ENCODE measurements around the gene LRMDA.

Gene LRMDA

GRCh38 chr10:75929630-75930161 is 498.3 kb downstream of the LRMDA start:
- Histone ChIP-seq H3K4me1 (ENCODE audit: control insufficient read depth, low read depth, low read length) (peaks cover 2% of the 10 kb centered on the region), H3K9me3 (ENCODE audit: control insufficient read depth, low read depth, low read length) (no peaks in the 10 kb centered on the region), H3K27ac (ENCODE audit: low read length) (no peak overlapping the region), H3K9ac (ENCODE audit: low read length) (no peak overlapping the region), H3K36me3 (ENCODE audit: control insufficient read depth, low read depth, low read length) (no peaks in the 10 kb centered on the region), H3K27me3 (ENCODE audit: control insufficient read depth, insufficient read depth, low read length) (no peaks in the 10 kb centered on the region), H3K4me3 (ENCODE audit: low read length) (no peak overlapping the region)

GRCh38 chr10:75932921-75933320 is 501.5 kb downstream of the LRMDA start:
- Histone ChIP-seq H3K27ac (ENCODE audit: low read length) (no peak overlapping the region), H3K9ac (ENCODE audit: low read length) (no peak overlapping the region), H3K4me1 (ENCODE audit: control insufficient read depth, low read depth, low read length) (no peaks in the 10 kb centered on the region)

GRCh38 chr10:75935240-75935639 is 503.8 kb downstream of the LRMDA start:
- no peak overlapping the region for H3K4me3 ChIP-seq (ENCODE audit: low read length)
- H3K9me3 ChIP-seq (ENCODE audit: control insufficient read depth, low read depth, low read length), result no peaks in the 10 kb centered on the region
- H3K27me3 ChIP-seq (ENCODE audit: control insufficient read depth, insufficient read depth, low read length), result no peaks in the 10 kb centered on the region
- H3K27ac ChIP-seq (ENCODE audit: low read length), result no peak overlapping the region
- H3K4me1 ChIP-seq (ENCODE audit: control insufficient read depth, low read depth, low read length), result no peaks in the 10 kb centered on the region
- no peaks in the 10 kb centered on the region for H3K36me3 ChIP-seq (ENCODE audit: control insufficient read depth, low read depth, low read length)
- no peak overlapping the region for H3K9ac ChIP-seq (ENCODE audit: low read length)

More at GRCh38 chr10:75932921-75933320, 501.5 kb downstream of the LRMDA start:
- Histone ChIP-seq H3K4me3 (ENCODE audit: low read length) (no peak overlapping the region), H3K27me3 (ENCODE audit: control insufficient read depth, insufficient read depth, low read length) (no peaks in the 10 kb centered on the region), H3K36me3 (ENCODE audit: control insufficient read depth, low read depth, low read length) (no peaks in the 10 kb centered on the region), H3K9me3 (ENCODE audit: control insufficient read depth, low read depth, low read length) (no peaks in the 10 kb centered on the region)

- Histone ChIP-seq H3K27ac (ENCODE audit: low read length) (no peak overlapping the region), H3K4me1 (ENCODE audit: control insufficient read depth, low read depth, low read length) (no peaks in the 10 kb centered on the region), H3K9ac (ENCODE audit: low read length) (no peak overlapping the region), H3K27me3 (ENCODE audit: control insufficient read depth, insufficient read depth, low read length) (no peaks in the 10 kb centered on the region), H3K36me3 (ENCODE audit: control insufficient read depth, low read depth, low read length) (no peaks in the 10 kb centered on the region), H3K9me3 (ENCODE audit: control insufficient read depth, low read depth, low read length) (no peaks in the 10 kb centered on the region), H3K4me3 (ENCODE audit: low read length) (no peak overlapping the region)
Measured at GRCh38 chr10:75935650-75936400, 504.4 kb downstream of the LRMDA start.

GRCh38 chr10:75936841-75937240 is 505.4 kb downstream of the LRMDA start:
- no peaks in the 10 kb centered on the region for H3K9me3 ChIP-seq (ENCODE audit: control insufficient read depth, low read depth, low read length)
- no peak overlapping the region for H3K4me3 ChIP-seq (ENCODE audit: low read length)

GRCh38 chr10:75937823-75938222 is 506.4 kb downstream of the LRMDA start:
- H3K4me3 ChIP-seq (ENCODE audit: low read length), result no peak overlapping the region
- no peaks in the 10 kb centered on the region for H3K4me1 ChIP-seq (ENCODE audit: control insufficient read depth, low read depth, low read length)
- H3K27me3 ChIP-seq (ENCODE audit: control insufficient read depth, insufficient read depth, low read length), result no peaks in the 10 kb centered on the region
- H3K9ac ChIP-seq (ENCODE audit: low read length), result no peak overlapping the region
- no peak overlapping the region for H3K27ac ChIP-seq (ENCODE audit: low read length)
- H3K9me3 ChIP-seq (ENCODE audit: control insufficient read depth, low read depth, low read length), result no peaks in the 10 kb centered on the region
- H3K36me3 ChIP-seq (ENCODE audit: control insufficient read depth, low read depth, low read length), result no peaks in the 10 kb centered on the region

More at GRCh38 chr10:75936841-75937240, 505.4 kb downstream of the LRMDA start:
- Histone ChIP-seq H3K27ac (ENCODE audit: low read length) (no peak overlapping the region), H3K27me3 (ENCODE audit: control insufficient read depth, insufficient read depth, low read length) (no peaks in the 10 kb centered on the region), H3K36me3 (ENCODE audit: control insufficient read depth, low read depth, low read length) (no peaks in the 10 kb centered on the region), H3K4me1 (ENCODE audit: control insufficient read depth, low read depth, low read length) (no peaks in the 10 kb centered on the region), H3K9ac (ENCODE audit: low read length) (no peak overlapping the region)

- Histone ChIP-seq H3K36me3 (ENCODE audit: control insufficient read depth, low read depth, low read length) (no peaks in the 10 kb centered on the region), H3K4me3 (ENCODE audit: low read length) (no peak overlapping the region), H3K4me1 (ENCODE audit: control insufficient read depth, low read depth, low read length) (no peaks in the 10 kb centered on the region), H3K9me3 (ENCODE audit: control insufficient read depth, low read depth, low read length) (no peaks in the 10 kb centered on the region), H3K9ac (ENCODE audit: low read length) (no peak overlapping the region), H3K27me3 (ENCODE audit: control insufficient read depth, insufficient read depth, low read length) (no peaks in the 10 kb centered on the region), H3K27ac (ENCODE audit: low read length) (no peak overlapping the region)
Measured at GRCh38 chr10:75938380-75939122, 507.1 kb downstream of the LRMDA start.

- Histone ChIP-seq H3K36me3 (ENCODE audit: control insufficient read depth, low read depth, low read length) (no peaks in the 10 kb centered on the region), H3K27ac (ENCODE audit: low read length) (no peak overlapping the region), H3K9me3 (ENCODE audit: control insufficient read depth, low read depth, low read length) (no peaks in the 10 kb centered on the region), H3K27me3 (ENCODE audit: control insufficient read depth, insufficient read depth, low read length) (no peaks in the 10 kb centered on the region), H3K4me1 (ENCODE audit: control insufficient read depth, low read depth, low read length) (no peaks in the 10 kb centered on the region), H3K4me3 (ENCODE audit: low read length) (no peak overlapping the region), H3K9ac (ENCODE audit: low read length) (no peak overlapping the region)
Measured at GRCh38 chr10:75939541-75939940, 508.1 kb downstream of the LRMDA start.

GRCh38 chr10:75940742-75941141 is 509.3 kb downstream of the LRMDA start:
- Histone ChIP-seq H3K9me3 (ENCODE audit: control insufficient read depth, low read depth, low read length) (no peaks in the 10 kb centered on the region), H3K27ac (ENCODE audit: low read length) (no peak overlapping the region), H3K4me3 (ENCODE audit: low read length) (no peak overlapping the region), H3K9ac (ENCODE audit: low read length) (no peak overlapping the region), H3K27me3 (ENCODE audit: control insufficient read depth, insufficient read depth, low read length) (no peaks in the 10 kb centered on the region), H3K4me1 (ENCODE audit: control insufficient read depth, low read depth, low read length) (no peaks in the 10 kb centered on the region), H3K36me3 (ENCODE audit: control insufficient read depth, low read depth, low read length) (no peaks in the 10 kb centered on the region)

- Histone ChIP-seq H3K27me3 (ENCODE audit: control insufficient read depth, insufficient read depth, low read length) (no peaks in the 10 kb centered on the region), H3K36me3 (ENCODE audit: control insufficient read depth, low read depth, low read length) (no peaks in the 10 kb centered on the region), H3K27ac (ENCODE audit: low read length) (no peak overlapping the region), H3K9ac (ENCODE audit: low read length) (no peak overlapping the region), H3K4me3 (ENCODE audit: low read length) (no peak overlapping the region), H3K9me3 (ENCODE audit: control insufficient read depth, low read depth, low read length) (no peaks in the 10 kb centered on the region), H3K4me1 (ENCODE audit: control insufficient read depth, low read depth, low read length) (no peaks in the 10 kb centered on the region)
Measured at GRCh38 chr10:75941223-75941801, 509.9 kb downstream of the LRMDA start.

GRCh38 chr10:75944061-75944460 is 512.6 kb downstream of the LRMDA start:
- Histone ChIP-seq H3K9ac (ENCODE audit: low read length) (no peak overlapping the region), H3K9me3 (ENCODE audit: control insufficient read depth, low read depth, low read length) (no peaks in the 10 kb centered on the region), H3K27me3 (ENCODE audit: control insufficient read depth, insufficient read depth, low read length) (no peaks in the 10 kb centered on the region), H3K4me3 (ENCODE audit: low read length) (no peak overlapping the region), H3K4me1 (ENCODE audit: control insufficient read depth, low read depth, low read length) (no peaks in the 10 kb centered on the region), H3K27ac (ENCODE audit: low read length) (no peak overlapping the region), H3K36me3 (ENCODE audit: control insufficient read depth, low read depth, low read length) (no peaks in the 10 kb centered on the region)
